Stimulated activated CD4-positive, alpha-beta T cell treated with anti-CD3 and anti-CD28 coated beads, Interleukin-4, amount 100 ng/mL, for 4 hours (primary cell): ENCODE measurements around the gene RPL7A.
A peak's percentile ranks its signal among the peaks of the same experiment; 100 is the strongest.
"Not testable (repeated sequence)": the region's sequence is repeated elsewhere in the genome, so short reads cannot be mapped to it uniquely, and the experiment has no call there.

Experiments
- DNase-seq, 2 experiments: peaks; one replicate each; pipeline ENCODE4 v3.0.0-alpha.2; 2020

The RPL7A gene

DNA sequence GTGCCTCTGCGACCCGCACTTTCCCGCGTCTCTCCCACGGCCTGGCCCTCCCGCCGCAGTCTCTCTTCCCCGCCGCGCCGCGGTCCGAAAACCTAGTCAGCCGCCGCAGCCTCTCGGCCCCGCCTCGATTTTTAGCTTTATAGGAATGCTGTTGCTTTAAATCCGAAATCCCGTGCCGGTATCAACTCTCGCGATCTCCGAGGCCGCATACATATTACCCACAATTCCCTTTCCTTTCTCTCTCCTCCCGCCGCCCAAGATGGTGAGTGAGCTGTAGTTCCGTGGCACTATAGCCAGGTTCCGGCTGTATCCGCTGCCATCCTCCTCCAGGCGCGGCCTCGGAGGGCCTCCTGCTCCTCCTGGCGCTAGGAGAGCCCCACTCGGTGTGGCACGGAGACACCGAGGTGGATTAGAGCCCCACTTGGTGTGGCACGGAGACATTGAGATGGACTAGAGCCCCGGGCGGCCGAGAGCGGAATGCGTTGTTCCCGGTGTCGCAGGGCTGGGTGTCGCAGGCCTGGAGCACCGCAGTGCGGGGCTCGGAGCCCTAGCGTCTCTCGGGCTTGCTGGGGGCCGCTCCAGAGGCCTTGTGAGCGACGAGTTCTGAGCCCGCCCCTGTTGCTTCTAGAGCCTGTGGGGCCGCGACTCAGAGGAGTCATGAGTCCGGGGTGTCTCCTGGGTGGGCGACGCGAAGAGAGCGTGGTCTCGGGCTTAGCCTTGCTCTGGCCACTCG lies at the start of gene RPL7A, which contains the start of gene MED22:
RPL7A (plus strand) TSS at position 234 of the 733 bp plus-strand sequence; CDS start at position 260, 26 bp downstream.
MED22 (minus strand) TSS at position 147 of the 733 bp plus-strand sequence. CDS start 1,469 bp downstream, outside the sequence.
- peak; percentile 87 to 92 for DNase-seq

DNA sequence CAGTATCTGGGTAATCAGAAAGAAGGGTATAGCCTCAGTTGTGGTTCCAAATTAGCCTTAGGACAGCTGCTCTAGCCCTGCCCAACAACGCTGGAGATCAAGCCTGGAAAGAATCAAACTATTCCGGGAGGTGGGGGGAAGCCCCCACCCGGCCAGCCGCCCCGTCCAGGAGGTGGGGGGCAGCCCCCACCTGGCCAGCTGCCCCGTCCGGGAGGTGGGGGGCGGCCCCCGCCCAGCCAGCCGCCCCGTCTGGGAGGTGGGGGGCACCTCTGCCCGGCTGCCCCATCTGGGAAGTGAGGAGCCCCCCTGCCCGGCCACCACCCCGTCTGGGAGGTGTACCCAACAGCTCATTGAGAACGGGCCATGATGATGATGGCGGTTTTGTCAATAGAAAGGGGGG lies 48.0 kb upstream of the RPL7A start:
- not testable (repeated sequence) for DNase-seq

DNA sequence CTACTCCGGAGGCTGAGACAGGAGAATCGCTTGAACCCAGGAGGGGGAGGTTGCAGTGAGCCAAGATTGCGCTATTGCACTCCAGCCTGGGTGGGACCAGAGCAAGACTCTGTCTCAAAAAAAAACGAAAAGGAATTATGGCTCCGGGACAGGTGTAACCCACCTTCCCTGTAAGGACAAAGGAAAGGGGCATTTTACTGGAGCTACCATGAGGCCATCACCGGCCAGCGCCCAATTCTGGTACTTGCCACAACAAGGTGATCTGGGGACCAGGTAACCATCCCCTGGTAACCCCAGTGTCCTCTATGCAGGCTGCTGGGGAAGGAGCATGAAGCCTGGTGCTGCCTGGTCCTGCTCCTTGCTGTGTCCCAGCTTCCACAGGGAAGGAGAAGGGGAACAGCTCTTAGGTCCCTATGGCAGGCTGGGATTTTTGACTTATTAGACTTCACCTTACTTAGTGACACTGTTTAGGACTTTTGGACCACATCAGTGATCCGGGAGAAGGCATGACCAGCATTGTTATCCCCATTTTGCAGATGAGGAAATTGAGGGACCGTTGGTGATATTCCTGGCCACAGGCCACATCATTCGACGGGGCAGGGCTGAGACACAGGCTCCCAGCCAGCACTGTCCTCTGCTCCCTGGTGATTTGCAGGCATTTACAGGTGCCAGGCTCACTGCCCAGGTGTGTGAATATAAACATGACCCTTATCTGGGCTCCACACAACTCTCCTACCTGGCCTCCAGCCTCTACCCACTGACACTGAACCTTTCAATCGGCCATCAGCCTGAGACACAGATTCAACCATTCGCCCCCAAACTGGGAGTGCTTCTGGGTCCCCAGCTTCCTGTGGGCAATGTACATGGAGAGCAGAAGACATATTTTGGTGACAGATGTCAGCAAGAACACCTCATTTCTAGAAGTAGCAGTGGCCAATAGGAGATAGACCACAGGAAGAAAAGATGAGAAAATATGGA lies 46.5 kb upstream of the RPL7A start:
- DNase-seq, result no peak

DNA sequence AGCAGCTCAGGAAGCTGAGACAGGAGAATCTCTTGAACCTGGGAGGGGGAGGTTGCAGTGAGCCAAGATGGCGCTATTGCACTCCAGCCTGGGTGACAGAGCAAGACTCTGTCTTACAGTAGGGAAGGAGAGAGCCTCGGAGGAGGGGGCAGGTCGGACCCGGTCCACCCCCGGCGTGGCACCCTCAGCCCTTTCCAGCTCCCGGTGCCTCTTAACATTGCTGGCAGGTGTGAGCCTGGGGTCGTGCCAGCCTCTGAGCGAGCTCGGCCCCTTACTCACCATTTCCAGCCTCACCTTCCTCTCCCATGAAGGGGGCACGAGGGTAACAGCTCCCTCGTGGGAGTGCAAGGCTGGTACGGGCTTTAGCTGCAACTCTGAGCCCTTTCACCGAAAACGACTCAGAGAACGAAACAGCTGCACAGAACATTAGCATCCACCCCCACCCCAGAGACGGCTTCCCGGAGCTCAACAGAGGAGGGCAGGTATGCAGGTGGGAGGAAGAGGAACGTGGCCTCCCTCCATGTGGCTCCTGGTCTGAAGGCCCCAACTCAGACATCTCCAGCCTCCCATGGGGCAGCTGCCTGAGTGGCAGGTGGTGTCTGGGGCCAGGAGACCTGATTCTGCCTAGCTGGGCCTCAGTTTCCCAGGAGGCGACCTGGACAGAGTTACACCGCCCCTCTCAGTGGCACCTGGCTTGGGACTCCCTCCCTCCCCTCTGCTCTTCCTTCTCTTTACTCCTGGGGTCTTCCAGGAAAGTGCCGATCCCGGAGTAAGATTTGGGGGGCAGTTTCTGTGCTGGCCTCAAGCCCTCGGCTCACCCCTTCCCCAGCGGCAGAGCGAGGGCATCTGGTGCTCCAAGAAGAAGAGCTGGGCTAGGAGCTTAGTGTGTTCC lies 44.5 kb upstream of the RPL7A start:
- DNase-seq, result no peak

DNA sequence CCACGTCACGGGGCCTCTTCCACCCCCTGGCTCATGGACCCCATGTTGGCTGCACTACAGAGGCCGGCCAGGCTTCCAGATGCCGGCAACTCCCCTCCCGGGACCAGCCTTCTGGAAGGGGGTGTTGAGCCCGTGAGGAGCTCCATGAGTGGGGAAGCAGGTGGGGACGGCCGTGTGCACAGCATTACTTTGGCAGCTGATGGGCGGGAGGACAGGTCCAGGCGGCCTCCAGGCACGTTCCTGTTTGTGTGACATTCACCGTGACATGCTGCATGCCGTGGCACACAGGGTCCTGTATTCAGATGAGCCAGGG lies 43.9 kb upstream of the RPL7A start:
- no peak for DNase-seq

DNA sequence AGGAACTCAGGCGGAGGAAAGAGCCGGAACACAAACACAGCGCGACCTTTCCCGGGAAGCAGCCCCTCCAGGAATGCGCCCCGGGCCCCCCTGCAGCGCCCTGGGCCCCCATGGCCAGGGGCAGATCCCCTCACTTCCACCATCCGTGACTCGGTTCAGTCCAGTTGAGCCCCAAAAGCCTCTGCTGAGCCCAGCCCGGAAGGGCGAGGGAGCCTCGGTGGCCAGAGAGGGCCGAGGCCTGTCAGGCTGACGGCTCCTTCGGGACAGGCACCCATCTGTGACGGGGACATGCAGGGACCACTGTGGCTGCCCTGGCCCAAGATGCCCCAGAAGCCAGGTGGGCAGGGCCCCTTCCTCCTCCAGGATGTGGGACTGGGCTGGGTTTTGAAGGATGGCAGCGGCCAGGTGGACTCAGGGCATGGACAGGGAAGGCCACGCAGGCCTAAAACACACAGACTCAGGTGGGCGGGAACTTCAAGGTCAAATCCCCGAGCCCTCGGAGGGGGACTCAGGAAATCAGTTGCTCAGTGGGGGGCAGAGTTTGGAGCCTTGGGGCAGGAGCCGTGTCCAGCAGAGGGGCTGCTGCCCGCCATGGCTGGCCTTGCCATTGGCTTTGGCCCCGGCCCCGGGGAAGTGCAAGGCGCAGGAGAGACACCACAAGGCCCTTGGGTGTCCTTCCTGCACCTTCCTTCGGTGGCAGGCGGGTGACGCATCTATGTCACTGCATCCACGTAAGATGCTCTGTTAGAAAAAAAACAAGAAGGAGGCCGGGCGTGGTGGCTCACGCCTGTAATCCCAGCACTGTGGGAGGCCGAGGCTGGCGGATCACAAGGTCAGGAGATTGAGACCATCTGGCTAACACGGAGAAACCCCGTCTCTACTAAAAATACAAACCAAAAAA lies 43.3 kb upstream of the RPL7A start:
- DNase-seq, result no peak

DNA sequence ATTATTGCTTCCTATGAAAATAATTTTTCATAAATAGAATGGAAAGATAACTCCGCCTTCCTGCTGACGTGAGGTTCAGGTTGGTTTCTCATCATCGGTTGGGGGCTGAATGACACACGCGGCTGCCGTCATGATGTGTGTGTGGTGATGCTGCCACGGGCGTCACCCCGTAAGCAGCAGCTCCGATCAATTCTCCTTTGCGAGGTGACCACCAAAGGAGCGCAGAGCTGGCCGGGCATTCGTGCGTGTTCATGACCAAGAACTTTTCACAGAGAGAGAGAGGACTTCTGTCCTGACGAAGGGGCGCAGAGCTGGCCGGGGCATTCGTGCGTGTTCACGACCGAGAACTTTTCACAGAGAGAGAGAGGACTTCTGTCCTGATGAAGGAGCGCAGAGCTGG lies 42.3 kb upstream of the RPL7A start:
- DNase-seq, result no peak

DNA sequence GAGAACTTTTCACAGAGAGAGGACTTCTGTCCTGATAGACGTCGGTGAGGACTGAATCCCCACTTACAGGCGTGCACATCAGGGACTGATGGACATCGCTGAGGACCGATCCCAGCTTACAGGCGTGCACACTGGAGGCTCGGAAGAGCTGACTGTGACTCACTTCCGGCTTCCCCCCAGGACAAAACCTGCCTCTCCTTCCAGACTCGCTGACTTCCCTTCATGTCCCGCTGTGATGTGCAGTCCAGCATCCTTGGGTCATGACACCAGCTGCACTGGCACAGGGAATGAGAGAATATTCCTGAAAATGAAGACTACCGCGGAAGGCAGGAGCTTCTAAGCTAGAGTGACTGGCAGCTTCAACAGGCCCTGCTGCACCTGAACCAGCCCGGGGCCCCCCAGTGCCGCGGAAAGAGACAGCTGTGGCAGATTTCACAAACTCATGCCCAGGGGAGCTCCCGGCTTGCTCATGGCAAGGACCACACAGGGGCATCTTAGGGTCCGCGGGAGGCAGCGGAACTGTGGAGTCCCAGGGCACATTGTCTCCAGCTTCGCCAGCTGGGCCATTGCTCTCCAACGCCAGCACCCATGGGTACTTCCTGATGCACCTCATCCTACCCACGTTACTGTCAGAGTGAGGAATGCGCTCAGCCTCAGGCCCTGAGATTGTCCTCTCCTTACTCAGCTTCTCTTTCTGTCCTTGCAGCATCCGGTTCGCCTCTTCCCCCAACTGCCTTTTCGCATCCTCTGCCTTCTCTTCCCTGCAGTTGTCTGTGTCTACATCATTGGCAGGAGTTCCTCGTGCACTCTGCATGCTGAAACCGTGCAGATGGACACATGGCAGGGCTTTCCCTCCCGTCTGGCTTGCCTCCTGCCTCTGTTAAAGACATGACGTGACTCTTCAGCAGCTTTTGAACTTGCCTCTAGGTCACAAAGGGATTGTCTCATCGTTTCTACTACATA lies 41.5 kb upstream of the RPL7A start:
- no peak for DNase-seq

DNA sequence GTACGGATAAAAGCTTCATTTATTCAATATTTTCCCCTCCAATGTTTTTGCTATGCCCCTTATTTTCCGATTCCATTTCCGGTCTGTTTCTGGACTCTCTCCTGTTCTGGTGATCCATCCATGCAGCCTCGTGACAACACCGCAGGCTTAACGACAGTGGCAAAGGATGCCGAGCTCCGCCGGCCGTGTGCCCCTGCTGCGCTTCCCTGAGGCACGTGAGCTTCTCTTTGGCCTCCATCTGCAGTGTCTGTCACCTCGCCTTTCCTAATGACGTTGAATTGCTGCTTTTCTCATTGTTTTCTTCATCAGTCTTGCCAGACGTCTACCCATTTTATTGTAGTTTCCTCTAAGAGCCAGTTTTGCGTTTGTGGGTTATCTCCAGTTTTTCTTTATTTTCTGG lies 40.7 kb upstream of the RPL7A start:
- DNase-seq, result no peak

DNA sequence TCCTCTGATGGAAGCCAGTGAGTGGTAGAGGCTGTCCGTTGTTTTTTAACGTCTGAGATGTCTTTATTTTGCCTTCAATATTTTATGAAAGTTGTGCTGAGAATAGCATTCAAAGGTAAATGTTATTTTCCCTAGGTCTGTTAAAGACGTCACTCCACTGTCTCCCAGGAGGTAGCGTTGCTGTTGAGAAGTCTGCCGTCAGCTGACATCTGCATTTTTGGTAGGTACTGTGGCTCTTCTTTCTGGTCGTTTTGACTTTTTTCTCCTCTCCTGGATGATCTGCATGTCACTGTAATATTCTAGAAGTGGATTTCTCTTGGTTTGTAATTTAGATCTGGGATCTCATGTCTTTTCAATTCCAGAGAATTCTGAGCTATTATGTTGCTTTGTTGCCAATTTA lies 38.4 kb upstream of the RPL7A start:
- no peak for DNase-seq

DNA sequence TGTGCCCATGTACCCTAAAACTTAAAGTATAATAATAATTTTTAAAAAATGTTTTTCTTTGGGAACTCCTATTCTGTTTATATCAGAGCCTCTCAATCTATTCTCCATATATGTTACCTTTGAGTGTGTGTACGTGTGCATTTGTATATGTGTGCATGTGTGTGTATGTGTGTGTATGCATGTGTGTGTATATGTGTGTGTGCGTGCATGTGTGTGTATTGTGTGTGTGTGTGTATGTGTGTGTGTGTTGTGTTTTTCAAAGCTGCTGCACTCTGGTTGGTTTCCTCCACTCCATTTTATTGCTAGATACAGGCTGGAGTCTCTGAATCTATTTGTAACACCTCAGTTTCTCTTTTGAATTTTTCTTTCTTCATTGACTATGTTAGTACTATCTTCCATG lies 32.0 kb upstream of the RPL7A start:
- no peak for DNase-seq

DNA sequence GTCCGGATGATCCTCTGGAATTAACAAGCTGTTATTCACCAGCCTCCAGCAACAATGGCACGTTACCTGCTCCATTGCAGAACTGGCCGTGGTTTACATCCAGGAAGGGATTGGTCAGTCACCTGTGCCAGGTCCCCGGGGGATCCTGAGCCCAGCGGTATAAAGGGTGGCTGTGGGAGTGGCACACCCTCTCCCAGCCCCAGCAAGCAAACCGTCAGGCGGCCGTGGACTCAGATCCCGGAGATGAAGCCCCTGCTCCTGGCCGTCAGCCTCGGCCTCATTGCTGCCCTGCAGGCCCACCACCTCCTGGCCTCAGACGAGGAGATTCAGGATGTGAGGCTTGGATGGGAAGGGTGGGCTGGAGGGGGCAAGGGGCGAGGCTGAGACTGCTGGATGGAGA lies 30.5 kb upstream of the RPL7A start:
- DNase-seq, result not testable (repeated sequence)

DNA sequence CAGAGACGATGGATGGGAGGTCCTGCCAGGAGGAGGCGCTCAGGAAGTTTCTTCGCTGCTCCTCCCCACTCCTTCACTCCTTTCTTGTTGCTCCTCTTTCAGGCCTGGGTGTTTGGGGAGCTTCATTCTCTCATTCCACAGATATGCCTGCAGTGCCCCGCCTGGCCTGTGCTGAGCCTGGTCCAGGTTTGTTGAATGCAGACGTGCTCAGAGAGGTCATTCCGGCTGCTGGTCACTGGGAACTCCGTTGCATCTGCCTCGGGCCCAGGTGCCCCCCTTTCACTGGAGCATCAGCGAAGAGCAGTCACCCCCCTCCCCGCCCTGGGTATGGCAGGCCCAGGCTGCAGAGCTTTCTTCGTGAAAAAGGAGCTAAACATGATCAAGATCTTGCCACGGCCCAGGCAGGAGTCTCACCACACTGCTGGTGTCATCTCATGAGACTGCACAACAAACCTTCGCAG lies 27.6 kb upstream of the RPL7A start:
- DNase-seq, result no peak

DNA sequence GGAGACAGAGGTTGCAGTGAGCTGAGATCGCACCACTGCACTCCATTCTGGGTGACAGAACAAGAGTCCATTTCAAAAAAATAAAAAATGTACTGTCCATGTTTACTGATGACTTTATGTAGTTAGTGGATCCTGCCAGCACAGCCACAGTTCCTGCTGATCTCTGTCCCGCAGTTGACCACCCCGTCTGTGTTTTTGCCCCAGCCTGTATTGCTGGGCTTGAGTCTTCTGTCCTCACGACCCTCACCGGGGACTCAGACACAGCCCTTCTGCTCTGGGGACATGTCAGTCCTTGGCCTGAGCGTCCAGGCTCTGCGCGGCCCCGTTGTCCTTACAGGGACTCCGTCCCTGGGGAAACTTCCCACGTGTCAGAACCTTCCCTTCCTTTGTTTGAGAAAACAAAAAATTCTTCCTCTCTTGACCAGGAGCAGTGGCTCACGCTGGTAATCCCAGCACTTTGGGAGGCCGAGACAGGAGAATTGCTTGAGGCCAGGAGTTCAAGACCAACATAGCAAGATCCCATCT lies 26.5 kb upstream of the RPL7A start:
- no peak for DNase-seq

DNA sequence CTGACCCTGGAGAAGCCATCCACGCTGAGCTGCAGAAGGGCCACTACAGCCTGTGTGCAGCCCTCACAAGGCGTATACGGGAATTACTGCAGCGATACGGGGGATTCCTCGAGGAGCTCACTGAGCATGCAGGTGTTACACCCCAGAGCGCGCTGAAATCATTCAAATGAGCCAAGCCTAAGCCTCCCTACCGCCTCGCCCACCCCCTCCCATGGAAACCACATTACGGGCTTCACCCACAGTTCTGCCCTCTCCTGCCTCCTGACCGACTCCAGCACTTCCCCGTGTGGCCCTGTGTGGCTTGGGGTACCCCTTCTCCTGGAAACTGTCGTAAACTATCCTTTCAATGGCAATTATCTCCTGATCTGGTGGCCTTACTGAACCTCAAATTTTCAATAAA lies 25.3 kb upstream of the RPL7A start:
- DNase-seq, result no peak

DNA sequence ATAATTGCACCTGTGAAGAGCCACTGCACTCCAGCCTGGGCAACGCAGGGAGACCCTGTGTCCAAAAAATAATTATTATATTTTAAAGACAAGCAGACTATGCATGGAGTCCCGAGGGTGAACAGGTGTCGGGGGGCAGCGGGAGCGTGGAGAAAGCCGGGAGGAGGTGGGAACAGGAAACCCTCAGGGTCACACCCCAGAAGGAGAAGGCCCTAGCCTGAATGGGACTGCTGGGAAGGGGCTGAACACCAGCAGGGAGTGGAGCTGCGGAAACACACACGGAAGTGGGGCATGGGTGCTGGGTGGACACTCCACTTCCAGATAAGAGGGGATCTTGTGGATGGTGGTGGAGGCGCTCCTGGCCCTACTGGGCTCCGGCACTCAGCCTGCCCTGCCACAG lies 24.8 kb upstream of the RPL7A start:
- no peak for DNase-seq

DNA sequence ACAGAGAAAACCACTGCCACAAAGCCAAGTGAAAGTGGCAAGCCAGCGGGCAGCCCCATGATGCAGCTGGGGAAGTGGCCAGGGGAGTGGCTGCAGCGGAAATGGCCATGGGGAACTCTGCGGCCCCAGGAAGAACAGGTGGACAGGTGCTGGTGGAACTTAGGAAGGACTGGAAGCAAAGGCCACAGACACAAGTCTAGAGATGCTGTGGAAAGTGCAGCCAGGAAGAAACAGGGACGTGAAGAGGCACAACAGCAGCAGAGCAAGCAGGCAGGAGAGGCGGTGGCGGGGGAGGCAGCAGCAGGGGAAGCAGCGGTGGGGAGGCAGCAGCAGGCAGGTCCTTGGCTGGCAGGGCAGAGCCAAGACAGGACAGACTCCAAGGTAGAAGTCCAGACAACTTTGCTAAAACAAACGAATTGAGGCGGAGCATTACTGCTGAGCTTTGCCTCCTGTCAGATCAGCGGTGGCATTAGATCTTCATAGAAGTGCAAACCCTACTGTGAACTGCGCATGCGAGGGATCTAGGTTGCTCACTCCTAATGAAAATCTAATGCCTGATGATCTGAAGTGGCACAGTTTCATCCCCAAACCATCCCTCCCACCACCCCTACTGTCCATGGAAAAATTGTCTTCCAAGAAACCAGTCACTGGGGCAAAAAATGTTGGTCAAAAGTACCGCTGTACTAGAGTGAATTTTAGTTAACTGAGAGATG lies 23.9 kb upstream of the RPL7A start:
- no peak for DNase-seq

DNA sequence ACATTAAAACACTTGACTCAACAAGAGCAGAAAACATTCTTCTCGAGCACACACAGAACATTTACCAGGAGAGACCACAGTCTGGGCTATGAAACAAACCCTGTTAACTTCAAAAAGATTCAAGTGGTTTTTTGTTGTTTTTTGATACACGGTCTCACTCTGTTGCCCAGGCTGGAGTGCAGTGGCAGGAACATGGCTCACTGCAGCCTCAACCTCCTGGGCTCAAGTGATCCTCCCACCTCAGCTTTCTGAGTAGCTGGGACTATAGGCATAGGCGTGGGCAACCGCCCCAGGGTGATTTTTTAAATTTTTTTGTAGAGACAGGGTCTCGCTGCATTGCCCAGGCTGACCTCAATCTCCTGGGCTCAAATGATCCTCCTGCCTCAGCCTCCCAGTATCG lies 21.0 kb upstream of the RPL7A start:
- not testable (repeated sequence) for DNase-seq

DNA sequence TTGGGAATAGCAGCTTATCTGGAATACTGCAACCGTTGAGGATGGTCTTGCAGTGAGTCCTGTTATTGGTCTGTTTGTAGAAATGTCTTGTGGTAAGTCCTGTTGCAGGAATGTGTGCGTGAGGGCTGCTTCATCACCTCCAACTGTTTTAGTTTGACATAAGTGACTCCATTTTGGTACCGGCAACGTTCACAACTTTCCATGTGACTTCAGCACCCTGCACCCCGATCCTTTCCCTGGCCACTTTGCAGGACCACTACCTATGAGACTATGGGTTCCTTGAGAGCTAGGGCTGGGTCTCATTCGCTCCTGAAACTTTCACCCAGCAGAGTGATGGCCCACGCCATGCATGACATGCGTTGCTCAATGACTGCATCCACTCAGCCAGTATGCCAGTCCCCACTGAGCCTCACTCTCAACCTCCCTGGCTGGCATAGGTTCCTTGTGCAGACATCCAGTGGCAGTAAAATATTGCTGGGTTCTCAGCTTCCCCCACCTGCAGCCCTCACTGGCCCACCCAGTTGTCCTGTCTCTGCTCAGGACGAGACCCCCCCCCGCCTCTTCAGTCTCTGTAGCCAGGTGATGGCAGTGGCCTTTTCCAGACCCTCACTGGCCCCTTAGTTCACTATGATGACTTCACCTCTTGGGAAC lies 20.1 kb upstream of the RPL7A start:
- no peak for DNase-seq
